Prostate gland (tissue), 2 donors: ENCODE measurements around the gene NFKBIL1. TPM values are rescaled to one million over a fixed set of nuclear protein-coding genes. Genes with fewer than 3 reads are reported as not detected.

Experiments used
- DNase-seq: peaks from one replicate; pipeline ENCODE4 v3.0.0-alpha.2; 2019; ENCODE audit warnings: low spot score
- H3K27ac ChIP-seq, 2 donors: fragments of 200-600 bp; sonication (generic); 2 replicates each; pipeline ENCODE4 v1.5.1; 2017 to 2019
- H3K27me3 ChIP-seq: fragments of 200-600 bp; sonication (generic); replicated peaks from 2 replicates; pipeline ENCODE4 v1.5.1; 2019; ENCODE audit not compliant: insufficient read depth
- H3K36me3 ChIP-seq, 2 donors: fragments of 200-600 bp; sonication (generic); 1 replicate in 1 of 2; 2 replicates in 1 of 2; pipeline versions ENCODE4 v1.5.1 to v1.8.1; 2017 to 2019
- H3K4me1 ChIP-seq: fragments of 200-600 bp; sonication (generic); replicated peaks from 2 replicates; pipeline ENCODE4 v1.5.1; 2019
- H3K4me3 ChIP-seq, 2 donors: fragments of 200-600 bp; sonication (generic); 2 replicates each; pipeline ENCODE4 v1.5.1; 2017 to 2019
- H3K9me3 ChIP-seq: fragments of 200-600 bp; sonication (generic); 2 replicates; pipeline ENCODE4 v1.5.1; 2017
- POLR2A ChIP-seq: fragments of 450-650 bp; IDR thresholded peaks from one replicate; pipeline ENCODE4 v1.6.1; 2016; ENCODE audit warnings: antibody characterized with exemption, mild to moderate bottlenecking
- POLR2AphosphoS5 ChIP-seq: sonication (generic); formaldehyde crosslinking; IDR thresholded peaks from one replicate; pipeline ENCODE4 v1.6.1; 2017; ENCODE audit warnings: antibody characterized with exemption
- WGBS: methylation state at CpG from one replicate; pipeline ENCODE4 v1.1.5; 2018; 5-methylcytosine and 5-hydroxymethylcytosine counted together
- intact Hi-C: fragments of 100-400 bp; cut with DNase I; formaldehyde crosslinking; loops from one replicate; pipeline ENCODE4 v1.14.2; 2022
- total RNA-seq, 2 donors: library from RNA; depleted of rRNA; stranded (reverse); fragments of >200 nt; gene quantifications; one replicate each; pipeline ENCODE4 v1.1.0, GENCODE V29; 2016
- TF ChIP-seq, protein P1 (sequence below), 4 experiments: fragments of 200-600 bp in 2 of 4; fragments of 450-650 bp in 2 of 4; sonication (generic) in 2 of 4; IDR thresholded peaks; 1 replicate in 3 of 4; 2 replicates in 1 of 4; pipeline ENCODE4 v1.5.1; 2016 to 2019; ENCODE audit warnings: antibody characterized with exemption in 4 of 4, mild to moderate bottlenecking in 2 of 4, moderate library complexity in 2 of 4

Gene NFKBIL1
- total RNA-seq, 2 donors from 2014 or later = 38.0 to 48.7 TPM

DNA sequence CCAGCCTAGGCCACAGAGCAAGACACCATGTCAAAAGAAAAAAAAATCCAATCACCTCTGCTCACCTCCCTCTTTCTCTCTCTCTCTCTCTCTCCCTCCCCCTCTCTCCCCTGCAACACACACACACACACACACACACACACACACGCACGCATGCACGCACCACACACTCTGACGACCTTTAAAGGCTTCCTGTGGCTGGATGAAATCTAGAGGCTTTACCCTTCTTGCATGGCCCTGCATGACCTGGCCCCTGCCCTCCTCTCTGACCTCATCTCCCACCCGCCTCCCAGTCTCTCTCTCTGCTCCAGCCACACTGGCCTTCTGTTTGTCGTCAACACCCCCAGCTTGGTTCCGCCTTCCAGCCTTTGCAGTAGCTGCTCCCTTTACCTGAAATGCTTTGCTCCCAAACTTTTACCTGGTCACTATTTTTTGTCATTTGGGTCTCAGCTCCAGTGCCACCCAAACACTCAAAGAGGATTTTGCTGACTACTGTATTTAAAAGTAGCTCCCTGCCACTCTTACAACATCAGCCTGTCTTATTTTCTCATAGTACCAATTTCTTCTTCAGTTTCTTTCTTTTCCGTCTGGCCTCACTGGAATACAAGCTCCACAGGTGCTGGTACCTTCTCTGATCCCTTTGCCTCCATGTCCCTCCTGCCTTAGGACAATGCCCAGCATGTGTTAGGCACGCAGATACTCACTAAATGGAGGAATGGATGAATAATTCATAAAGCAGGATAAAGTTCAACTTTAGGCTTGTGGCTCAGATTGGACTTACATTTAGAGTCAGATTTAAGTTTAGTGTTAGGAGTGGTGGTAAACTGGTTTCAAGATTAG lies 20.3 kb downstream of the NFKBIL1 start:
- Histone ChIP-seq H3K27ac (no peak overlapping the region), H3K27me3 (no peaks in the 10 kb centered on the region), H3K9me3 (no peaks in the 10 kb centered on the region), H3K36me3 (no peaks in the 10 kb centered on the region), H3K4me1 (no peaks in the 10 kb centered on the region), H3K4me3 (no peak overlapping the region)
- TF ChIP-seq, protein P1, sequence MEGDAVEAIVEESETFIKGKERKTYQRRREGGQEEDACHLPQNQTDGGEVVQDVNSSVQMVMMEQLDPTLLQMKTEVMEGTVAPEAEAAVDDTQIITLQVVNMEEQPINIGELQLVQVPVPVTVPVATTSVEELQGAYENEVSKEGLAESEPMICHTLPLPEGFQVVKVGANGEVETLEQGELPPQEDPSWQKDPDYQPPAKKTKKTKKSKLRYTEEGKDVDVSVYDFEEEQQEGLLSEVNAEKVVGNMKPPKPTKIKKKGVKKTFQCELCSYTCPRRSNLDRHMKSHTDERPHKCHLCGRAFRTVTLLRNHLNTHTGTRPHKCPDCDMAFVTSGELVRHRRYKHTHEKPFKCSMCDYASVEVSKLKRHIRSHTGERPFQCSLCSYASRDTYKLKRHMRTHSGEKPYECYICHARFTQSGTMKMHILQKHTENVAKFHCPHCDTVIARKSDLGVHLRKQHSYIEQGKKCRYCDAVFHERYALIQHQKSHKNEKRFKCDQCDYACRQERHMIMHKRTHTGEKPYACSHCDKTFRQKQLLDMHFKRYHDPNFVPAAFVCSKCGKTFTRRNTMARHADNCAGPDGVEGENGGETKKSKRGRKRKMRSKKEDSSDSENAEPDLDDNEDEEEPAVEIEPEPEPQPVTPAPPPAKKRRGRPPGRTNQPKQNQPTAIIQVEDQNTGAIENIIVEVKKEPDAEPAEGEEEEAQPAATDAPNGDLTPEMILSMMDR (IDR thresholded peaks at IDR 0.05) = no peak
- TF ChIP-seq POLR2AphosphoS5 (no peak), POLR2A (no peak)
- intact Hi-C loops = no loop called here
- no peak for DNase-seq
- 46% methylated on average over 9 of the region's 9 CpGs for WGBS

DNA sequence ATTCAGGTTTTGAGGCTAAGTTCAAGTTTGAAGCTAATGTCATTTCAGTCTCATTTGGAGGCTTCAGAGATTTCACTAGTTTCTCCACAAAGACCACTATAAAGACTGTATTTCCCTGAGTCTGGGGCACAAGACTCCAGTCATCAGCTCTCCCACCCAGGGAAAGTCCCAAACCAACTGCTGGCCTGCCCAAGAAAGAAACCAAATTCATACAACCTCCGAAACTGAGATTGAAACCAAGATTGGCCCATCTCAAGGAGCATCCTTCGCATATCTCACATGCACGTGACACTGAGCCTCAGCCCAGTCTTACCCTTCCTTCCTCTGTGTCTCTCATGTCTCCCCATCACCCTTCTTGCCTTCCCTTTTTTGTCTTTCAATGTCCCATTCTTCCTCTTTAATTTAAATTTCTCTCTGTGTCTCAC lies 21.1 kb downstream of the NFKBIL1 start:
- Histone ChIP-seq H3K36me3 (no peaks in the 10 kb centered on the region), H3K9me3 (no peaks in the 10 kb centered on the region), H3K27me3 (no peaks in the 10 kb centered on the region), H3K4me3 (no peak overlapping the region), H3K4me1 (no peaks in the 10 kb centered on the region), H3K27ac (no peak overlapping the region)
- DNase-seq = no peak
- 76% methylated on average over 3 of the region's 3 CpGs for WGBS
- TF ChIP-seq POLR2AphosphoS5 = no peak
- TF ChIP-seq, protein P1 (IDR thresholded peaks at IDR 0.05) = no peak
- TF ChIP-seq POLR2A = no peak
- intact Hi-C loops = no loop called here

DNA sequence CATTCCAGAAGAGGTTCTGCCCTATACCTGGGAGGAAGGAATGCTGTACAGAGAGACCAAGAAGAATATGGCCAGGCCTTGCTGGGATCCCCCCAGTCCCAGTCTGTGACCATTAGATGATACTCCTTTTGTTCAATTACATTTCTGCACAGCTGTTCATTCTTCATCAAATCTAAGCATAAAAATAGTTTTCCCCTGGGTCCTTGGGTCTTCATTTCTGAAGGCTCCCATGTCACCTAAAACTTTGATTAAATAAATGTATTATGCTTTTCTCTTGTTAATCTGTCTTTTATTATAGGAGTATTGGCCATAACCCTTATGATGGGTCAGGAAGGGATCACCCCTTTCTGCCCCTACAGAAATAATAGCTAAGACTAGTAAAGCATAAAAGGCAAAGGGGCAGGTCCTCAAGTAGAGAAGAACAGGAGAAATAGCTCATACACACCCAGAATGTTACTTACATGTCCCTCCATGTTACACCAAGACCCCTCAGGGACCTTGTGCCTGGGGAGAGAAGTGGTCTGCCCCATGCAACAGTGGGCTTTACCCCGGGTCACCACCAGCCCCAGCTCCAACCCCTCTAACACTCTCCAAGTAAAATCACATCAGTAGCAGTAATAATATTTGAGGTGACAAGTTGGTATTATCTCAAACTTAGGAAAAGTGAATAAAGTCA lies 22.6 kb downstream of the NFKBIL1 start:
- no peaks in the 10 kb centered on the region for H3K27me3 ChIP-seq
- no peak overlapping the region for H3K27ac ChIP-seq
- H3K9me3 ChIP-seq = no peaks in the 10 kb centered on the region
- no peak overlapping the region for H3K4me3 ChIP-seq
- no peaks in the 10 kb centered on the region for H3K4me1 ChIP-seq
- H3K36me3 ChIP-seq = no peaks in the 10 kb centered on the region
- intact Hi-C loops = no loop called here
- no peak for TF ChIP-seq POLR2A
- WGBS = 100% methylated on average over 1 of the region's 1 CpG
- no peak for DNase-seq

DNA sequence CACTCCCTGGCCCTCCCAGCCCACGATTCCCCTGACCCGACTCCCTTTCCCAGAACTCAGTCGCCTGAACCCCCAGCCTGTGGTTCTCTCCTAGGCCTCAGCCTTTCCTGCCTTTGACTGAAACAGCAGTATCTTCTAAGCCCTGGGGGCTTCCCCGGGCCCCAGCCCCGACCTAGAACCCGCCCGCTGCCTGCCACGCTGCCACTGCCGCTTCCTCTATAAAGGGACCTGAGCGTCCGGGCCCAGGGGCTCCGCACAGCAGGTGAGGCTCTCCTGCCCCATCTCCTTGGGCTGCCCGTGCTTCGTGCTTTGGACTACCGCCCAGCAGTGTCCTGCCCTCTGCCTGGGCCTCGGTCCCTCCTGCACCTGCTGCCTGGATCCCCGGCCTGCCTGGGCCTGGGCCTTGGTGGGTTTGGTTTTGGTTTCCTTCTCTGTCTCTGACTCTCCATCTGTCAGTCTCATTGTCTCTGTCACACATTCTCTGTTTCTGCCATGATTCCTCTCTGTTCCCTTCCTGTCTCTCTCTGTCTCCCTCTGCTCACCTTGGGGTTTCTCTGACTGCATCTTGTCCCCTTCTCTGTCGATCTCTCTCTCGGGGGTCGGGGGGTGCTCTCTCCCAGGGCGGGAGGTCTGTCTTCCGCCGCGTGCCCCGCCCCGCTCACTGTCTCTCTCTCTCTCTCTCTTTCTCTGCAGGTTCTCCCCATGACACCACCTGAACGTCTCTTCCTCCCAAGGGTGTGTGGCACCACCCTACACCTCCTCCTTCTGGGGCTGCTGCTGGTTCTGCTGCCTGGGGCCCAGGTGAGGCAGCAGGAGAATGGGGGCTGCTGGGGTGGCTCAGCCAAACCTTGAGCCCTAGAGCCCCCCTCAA lies 24.9 kb downstream of the NFKBIL1 start, which contains the start of gene LTA:
Gene LTA, plus strand, starts transcription at position 249 of the 871 bp plus-strand sequence. Its CDS starts 454 bp downstream, at position 703.
- intact Hi-C loops = no loop called here
- H3K4me3 ChIP-seq = no peak within 1 kb of the TSS
- 84% methylated on average over 27 of the region's 27 CpGs for WGBS
- TF ChIP-seq POLR2AphosphoS5 (no peak), POLR2A (no peak)
- TF ChIP-seq, protein P1 (IDR thresholded peaks at IDR 0.05) = no peak
- H3K9me3 ChIP-seq = no peaks in the 10 kb centered on the region
- no peak within 1 kb of the TSS for H3K27ac ChIP-seq
- no peaks in the 10 kb centered on the region for H3K27me3 ChIP-seq
- no peak for DNase-seq
- H3K36me3 ChIP-seq = no peaks in the 10 kb centered on the region
- H3K4me1 ChIP-seq = no peaks in the 10 kb centered on the region
